CD4-positive, alpha-beta memory T cell (primary cell): ENCODE measurements around the gene BAIAP2L1. TPM values are rescaled to one million over a fixed set of nuclear protein-coding genes. Genes with fewer than 3 reads are reported as not detected.

Experiments used
- CTCF ChIA-PET: fragments of 350-600 bp; sonication (Branson Sonifier 250); formaldehyde crosslinking; loops from one replicate; lab custom pipeline; 2021; ENCODE audit warnings: inconsistent platforms; ENCODE audit not compliant: partially characterized antibody; lab: Charles Lee
- POLR2A ChIA-PET: fragments of 350-600 bp; sonication (Branson Sonifier 250); formaldehyde crosslinking; loops from one replicate; lab custom pipeline; 2021; ENCODE audit not compliant: partially characterized antibody; lab: Charles Lee
- DNase-seq, 5 donors: peaks; one replicate each; pipeline versions ENCODE4 v3.0.0 to v3.0.0-alpha.2; 2020 to 2022; ENCODE audit warnings: mixed read lengths in 1 of 5
- H3K27ac ChIP-seq: one replicate; pipeline ENCODE4 v1.7.0; 2013; ENCODE audit warnings: low read depth, low read length
- H3K27me3 ChIP-seq: 2 replicates; pipeline ENCODE4 v1.7.0; 2013; ENCODE audit warnings: mild to moderate bottlenecking, low read length, moderate library complexity; ENCODE audit not compliant: insufficient read depth
- H3K36me3 ChIP-seq: 2 replicates; pipeline ENCODE4 v1.7.0; 2013; ENCODE audit warnings: mild to moderate bottlenecking, low read length, moderate library complexity; ENCODE audit not compliant: insufficient read depth
- H3K4me1 ChIP-seq: 2 replicates; pipeline ENCODE4 v1.7.0; 2013; ENCODE audit warnings: mild to moderate bottlenecking, low read length, moderate library complexity; ENCODE audit not compliant: insufficient read depth
- H3K4me3 ChIP-seq, 2 donors: one replicate each; pipeline ENCODE4 v1.7.0; 2013; ENCODE audit warnings: low read length in 2 of 2, mild to moderate bottlenecking in 1 of 2
- H3K9me3 ChIP-seq, 2 donors: one replicate each; pipeline ENCODE4 v1.7.0; 2013; ENCODE audit warnings: low read length in 2 of 2, control low read depth in 1 of 2; ENCODE audit not compliant: control insufficient read depth in 1 of 2
- H3K27ac Mint-ChIP-seq, 7 donors: one replicate each; pipeline ENCODE4 v1.8.0; 2020 to 2021; ENCODE audit warnings: mixed read lengths in 7 of 7, mild to moderate bottlenecking in 6 of 7, inconsistent platforms in 3 of 7, moderate library complexity in 3 of 7
- H3K27me3 Mint-ChIP-seq, 2 donors: one replicate each; pipeline ENCODE4 v1.8.0; 2020 to 2021; ENCODE audit warnings: mixed read lengths in 2 of 2
- H3K36me3 Mint-ChIP-seq, 2 donors: one replicate each; pipeline ENCODE4 v1.8.0; 2020 to 2021; ENCODE audit warnings: mixed read lengths in 2 of 2, inconsistent platforms in 1 of 2, mild to moderate bottlenecking in 1 of 2
- H3K4me1 Mint-ChIP-seq, 4 donors: one replicate each; pipeline ENCODE4 v1.8.0; 2020 to 2021; ENCODE audit warnings: mixed read lengths in 4 of 4, mild to moderate bottlenecking in 1 of 4
- H3K4me3 Mint-ChIP-seq, 8 donors: one replicate each; pipeline ENCODE4 v1.8.0; 2020 to 2021; ENCODE audit warnings: mixed read lengths in 8 of 8, mild to moderate bottlenecking in 7 of 8, moderate library complexity in 6 of 8, inconsistent platforms in 3 of 8
- H3K9me3 Mint-ChIP-seq, 8 donors: one replicate each; pipeline ENCODE4 v1.8.0; 2020 to 2021; ENCODE audit warnings: mixed read lengths in 8 of 8, mild to moderate bottlenecking in 5 of 8, inconsistent platforms in 3 of 8, moderate library complexity in 1 of 8
- intact Hi-C: fragments of 100-400 bp; cut with micrococcal nuclease; formaldehyde crosslinking; loops from one replicate; pipeline ENCODE4 v1.15.1; 2023
- polyA plus RNA-seq, 2 donors: library from polyadenylated mRNA; unstranded; fragments of 300-500 nt; fragmentation: Illumina TruSeq; gene quantifications; one replicate each; pipeline ENCODE4 v1.2.3, GENCODE V29; 2021
- total RNA-seq, 2 experiments: library from RNA; stranded (reverse); gene quantifications; one replicate each; pipeline ENCODE4 v1.2.3, GENCODE V29; 2021

BAIAP2L1 gene
- total and polyA plus RNA-seq, 4 experiments from 2014 or later, result 0.32 to 0.42 (median 0.37) TPM

GRCh38 chr7:98369726-98370125, 31.2 kb downstream of the BAIAP2L1 start:
- intact Hi-C loops, result no loop called here
- POLR2A ChIA-PET, result no interaction called here
- Histone ChIP-seq H3K4me3 (no peak overlapping the region), H3K27me3 (no peaks in the 10 kb centered on the region), H3K27ac (no peak overlapping the region), H3K4me1 (no peaks in the 10 kb centered on the region), H3K36me3 (no peaks in the 10 kb centered on the region), H3K9me3 (no peaks in the 10 kb centered on the region)
- Mint-ChIP-seq H3K36me3 (no peaks in the 10 kb centered on the region), H3K4me3 (no peak overlapping the region), H3K9me3 (peaks cover 0 to 5% (median 0%) of the 10 kb centered on the region in 8 donors), H3K4me1 (peaks cover 0 to 3% (median 0%) of the 10 kb centered on the region in 4 donors), H3K27me3 (peaks cover 0 to 4% of the 10 kb centered on the region in 2 donors), H3K27ac (no peak overlapping the region)
- DNase-seq, result no peak
- CTCF ChIA-PET, result no interaction called here

GRCh38 chr7:98368716-98369115, 32.2 kb downstream of the BAIAP2L1 start:
- peaks cover 0 to 3% (median 0%) of the 10 kb centered on the region in 4 donors for H3K4me1 Mint-ChIP-seq
- no peak overlapping the region for H3K4me3 ChIP-seq
- H3K4me1 ChIP-seq, result no peaks in the 10 kb centered on the region
- DNase-seq, result no peak
- no peaks in the 10 kb centered on the region for H3K36me3 Mint-ChIP-seq
- peaks cover 0 to 4% of the 10 kb centered on the region in 2 donors for H3K27me3 Mint-ChIP-seq
- H3K36me3 ChIP-seq, result no peaks in the 10 kb centered on the region
- H3K27ac Mint-ChIP-seq, result no peak overlapping the region
- no peaks in the 10 kb centered on the region for H3K9me3 ChIP-seq
- no peaks in the 10 kb centered on the region for H3K27me3 ChIP-seq
- ChIA-PET POLR2A (no interaction called here), CTCF (no interaction called here)
- no peak overlapping the region for H3K4me3 Mint-ChIP-seq
- intact Hi-C loops, result no loop called here
- H3K27ac ChIP-seq, result no peak overlapping the region
- H3K9me3 Mint-ChIP-seq, result peaks cover 0 to 5% (median 0%) of the 10 kb centered on the region in 8 donors

- intact Hi-C loops, result no loop called here
- Histone ChIP-seq H3K4me3 (no peak overlapping the region), H3K4me1 (no peaks in the 10 kb centered on the region), H3K36me3 (no peaks in the 10 kb centered on the region), H3K27ac (no peak overlapping the region), H3K27me3 (no peaks in the 10 kb centered on the region), H3K9me3 (no peaks in the 10 kb centered on the region)
- Mint-ChIP-seq H3K27ac (peak overlapping the region in 2 of 7 donors; percentile 24 to 73), H3K36me3 (no peaks in the 10 kb centered on the region), H3K4me1 (peaks cover 0 to 3% (median 0%) of the 10 kb centered on the region in 4 donors), H3K27me3 (peaks cover 0 to 4% of the 10 kb centered on the region in 2 donors), H3K4me3 (no peak overlapping the region), H3K9me3 (peaks cover 0 to 5% (median 0%) of the 10 kb centered on the region in 8 donors)
- DNase-seq, result no peak
- ChIA-PET POLR2A (no interaction called here), CTCF (no interaction called here)
Measured at GRCh38 chr7:98366562-98366938, 34.3 kb downstream of the BAIAP2L1 start.

DNA sequence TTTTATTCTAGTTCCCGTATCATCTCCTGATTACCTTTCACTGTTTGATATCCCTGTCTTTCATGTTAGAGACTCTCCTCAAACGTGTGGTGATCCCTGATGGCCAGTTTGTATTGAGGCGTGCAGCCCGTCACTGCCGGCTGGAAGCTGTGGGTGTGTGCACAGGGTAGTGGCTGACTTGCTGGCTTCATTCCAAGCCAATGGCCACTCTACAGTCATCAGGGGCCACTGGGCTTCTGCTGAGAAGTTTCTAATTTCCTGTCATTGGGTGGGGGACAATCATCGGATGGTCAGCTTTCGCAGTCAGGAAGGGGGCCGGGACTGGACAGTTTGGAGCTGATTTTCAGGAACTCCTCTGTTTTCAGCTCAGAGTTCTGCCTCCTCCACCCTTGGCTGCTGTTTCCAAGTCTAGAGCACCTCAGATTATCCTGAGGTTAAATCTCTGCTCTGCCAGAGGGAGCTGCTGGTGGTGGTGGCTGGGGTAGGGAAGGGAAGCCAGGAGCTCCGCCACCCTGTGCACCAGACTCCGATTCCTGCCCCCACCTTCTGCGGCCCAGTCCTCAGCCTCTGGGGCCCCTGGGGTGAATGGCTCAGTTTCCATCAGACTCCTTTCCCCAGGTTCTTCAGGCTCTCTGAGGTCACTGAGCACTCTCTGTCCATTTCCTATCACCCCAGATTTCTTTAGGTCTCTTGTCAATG, 34.9 kb downstream of the BAIAP2L1 start:
- no peak for DNase-seq
- Mint-ChIP-seq H3K4me1 (peaks cover 0 to 3% (median 0%) of the 10 kb centered on the region in 4 donors), H3K9me3 (peaks cover 0 to 5% (median 0%) of the 10 kb centered on the region in 8 donors), H3K4me3 (no peak overlapping the region), H3K27me3 (peaks cover 0 to 4% of the 10 kb centered on the region in 2 donors), H3K36me3 (no peaks in the 10 kb centered on the region), H3K27ac (peak overlapping the region in 1 of 7 donors; percentile 73)
- Histone ChIP-seq H3K9me3 (no peaks in the 10 kb centered on the region), H3K36me3 (no peaks in the 10 kb centered on the region), H3K27me3 (no peaks in the 10 kb centered on the region), H3K4me1 (no peaks in the 10 kb centered on the region), H3K27ac (no peak overlapping the region), H3K4me3 (no peak overlapping the region)
- ChIA-PET POLR2A (no interaction called here), CTCF (no interaction called here)
- intact Hi-C loops, result no loop called here

DNA sequence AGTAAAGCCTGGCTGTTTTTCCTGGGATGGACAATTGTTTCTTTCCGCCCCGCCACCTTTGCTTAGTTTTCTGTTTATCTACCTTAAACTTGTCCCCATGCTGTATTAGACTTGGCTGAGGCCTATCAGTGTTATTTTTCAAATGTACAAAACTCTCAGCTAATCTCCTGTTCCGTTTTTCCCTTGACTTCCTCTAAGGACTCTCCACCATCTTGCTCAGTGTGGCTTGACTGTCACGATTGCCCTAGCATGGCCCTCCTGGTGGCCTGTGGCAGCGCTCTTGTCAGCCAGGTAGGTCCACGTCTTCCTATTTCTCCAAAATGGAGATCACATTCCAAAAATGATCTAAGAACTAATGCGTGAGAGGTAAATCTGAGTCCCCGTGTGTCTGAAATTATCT, 36.7 kb downstream of the BAIAP2L1 start:
- CTCF ChIA-PET, result no interaction called here
- H3K36me3 Mint-ChIP-seq, result no peaks in the 10 kb centered on the region
- Histone ChIP-seq H3K27ac (no peak overlapping the region), H3K9me3 (no peaks in the 10 kb centered on the region), H3K27me3 (no peaks in the 10 kb centered on the region), H3K36me3 (no peaks in the 10 kb centered on the region), H3K4me3 (no peak overlapping the region), H3K4me1 (no peaks in the 10 kb centered on the region)
- POLR2A ChIA-PET, result no interaction called here
- intact Hi-C loops, result no loop called here
- H3K9me3 Mint-ChIP-seq, result peaks cover 0 to 2% (median 0%) of the 10 kb centered on the region in 8 donors
- H3K4me1 Mint-ChIP-seq, result peaks cover 0 to 3% (median 0%) of the 10 kb centered on the region in 4 donors
- DNase-seq, result no peak
- H3K27ac Mint-ChIP-seq, result no peak overlapping the region
- peaks cover 0 to 4% of the 10 kb centered on the region in 2 donors for H3K27me3 Mint-ChIP-seq
- no peak overlapping the region for H3K4me3 Mint-ChIP-seq

DNA sequence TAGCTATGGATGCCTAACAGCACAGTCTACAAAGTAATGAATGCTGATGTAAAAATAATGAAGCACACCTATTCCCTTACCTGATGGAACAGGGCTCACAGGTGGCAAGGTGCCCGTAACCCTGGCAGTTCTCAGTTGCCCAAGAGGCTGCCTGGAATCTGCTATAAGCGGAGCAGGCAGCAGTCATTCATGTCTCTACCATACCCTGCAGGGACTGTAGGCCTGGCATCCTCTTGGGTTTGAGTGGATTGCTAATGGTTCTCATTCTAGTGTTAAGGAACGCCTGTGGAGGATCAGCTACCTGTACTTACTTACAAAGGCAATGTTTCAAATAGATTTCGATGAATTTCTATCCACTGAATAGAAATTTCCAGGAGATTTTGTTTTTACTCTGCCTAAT, 38.4 kb downstream of the BAIAP2L1 start:
- Mint-ChIP-seq H3K27me3 (no peaks in the 10 kb centered on the region), H3K4me3 (no peak overlapping the region), H3K27ac (no peak overlapping the region), H3K4me1 (peaks cover 0 to 3% (median 0%) of the 10 kb centered on the region in 4 donors), H3K9me3 (peaks cover 0 to 2% (median 0%) of the 10 kb centered on the region in 8 donors), H3K36me3 (no peaks in the 10 kb centered on the region)
- H3K27ac ChIP-seq, result no peak overlapping the region
- POLR2A ChIA-PET, result no interaction called here
- no peaks in the 10 kb centered on the region for H3K4me1 ChIP-seq
- CTCF ChIA-PET, result no interaction called here
- no peaks in the 10 kb centered on the region for H3K36me3 ChIP-seq
- H3K9me3 ChIP-seq, result no peaks in the 10 kb centered on the region
- no peaks in the 10 kb centered on the region for H3K27me3 ChIP-seq
- no peak overlapping the region for H3K4me3 ChIP-seq
- no peak for DNase-seq
- intact Hi-C loops, result no loop called here

DNA sequence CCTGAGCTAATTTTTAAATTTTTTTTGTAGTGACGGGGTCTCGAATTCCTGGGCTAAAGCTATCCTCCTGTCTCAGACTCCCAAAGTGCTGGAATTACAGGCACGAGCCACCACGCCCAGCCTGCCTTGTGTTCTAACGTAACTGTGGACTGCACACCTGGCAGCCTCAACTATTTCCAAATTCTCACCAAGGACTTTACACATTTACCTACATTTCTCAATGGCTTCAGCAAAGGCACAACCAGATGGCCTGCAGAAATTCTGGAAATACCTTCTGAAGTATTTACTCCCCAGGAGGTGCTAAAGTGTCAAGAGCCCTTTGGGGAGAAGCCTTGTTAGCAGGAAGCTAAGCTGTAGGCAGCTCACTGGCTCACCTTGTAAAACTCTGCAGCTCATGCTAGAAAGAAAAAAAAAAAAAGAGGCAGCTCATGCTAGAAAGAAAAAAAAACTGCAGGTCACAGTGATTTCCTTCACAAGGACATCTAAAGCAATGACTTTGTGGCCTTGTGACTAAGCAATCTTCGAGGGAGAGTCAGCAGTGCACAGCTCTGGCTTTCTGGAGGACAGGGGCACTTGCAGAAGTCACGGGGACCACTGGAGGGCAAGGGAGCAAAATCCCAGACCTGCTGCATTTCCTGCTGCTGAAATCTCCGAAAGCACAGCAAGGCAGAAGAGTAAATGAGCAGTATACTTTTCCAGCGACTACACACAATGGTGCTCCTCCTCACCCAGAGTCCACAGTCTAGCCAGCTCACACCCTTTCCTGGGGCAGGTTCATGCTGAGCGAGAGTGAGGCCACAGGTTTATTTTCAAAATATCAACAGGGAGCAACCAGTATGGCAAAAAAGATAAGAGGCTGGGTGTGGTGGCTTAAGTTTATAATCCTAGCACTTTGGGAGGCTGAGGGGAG, 40.4 kb downstream of the BAIAP2L1 start:
- CTCF ChIA-PET, result no interaction called here
- no peak for DNase-seq
- no peaks in the 10 kb centered on the region for H3K36me3 Mint-ChIP-seq
- Histone ChIP-seq H3K4me1 (no peaks in the 10 kb centered on the region), H3K36me3 (no peaks in the 10 kb centered on the region), H3K27me3 (no peaks in the 10 kb centered on the region), H3K27ac (no peak overlapping the region), H3K9me3 (no peaks in the 10 kb centered on the region), H3K4me3 (no peak overlapping the region)
- peaks cover 0 to 2% (median 0%) of the 10 kb centered on the region in 8 donors for H3K9me3 Mint-ChIP-seq
- POLR2A ChIA-PET, result no interaction called here
- no peaks in the 10 kb centered on the region for H3K4me1 Mint-ChIP-seq
- no peak overlapping the region for H3K4me3 Mint-ChIP-seq
- intact Hi-C loops, result no loop called here
- no peaks in the 10 kb centered on the region for H3K27me3 Mint-ChIP-seq
- H3K27ac Mint-ChIP-seq, result peak overlapping the region in 1 of 7 donors; percentile 8
